ENCODE data around the gene CDH15. TPM values are rescaled to one million over a fixed set of nuclear protein-coding genes. Genes with fewer than 3 reads are reported as not detected.

CDH15 gene
- total and polyA plus RNA-seq, 2 of the 13 experiments (the other 11 are each of a cell fraction or from before 2014, with no cell fraction given), result 0.74 to 2.2 TPM

GRCh38 chr16:89150981-89151380 is 20.6 kb upstream of the CDH15 start (continued):
- TF ChIP-seq HNRNPLL (IDR thresholded peaks at IDR 0.05; ENCODE audit: low read depth, low read length, poor library complexity, severe bottlenecking) (no peak), ADNP (CRISPR knock-in tag; IDR thresholded peaks at IDR 0.05) (no peak), SNAPC2 (CRISPR knock-in tag; IDR thresholded peaks at IDR 0.05) (no peak)

- H3K4me1 ChIP-seq (ENCODE audit: insufficient read depth, low read length), result peaks cover 24% of the 10 kb centered on the region
- H3K27ac ChIP-seq (ENCODE audit: extremely low read length, insufficient read depth, low read length), result no peak overlapping the region
- DNase-seq (ENCODE audit: low spot score), result no peak
- H3K4me3 ChIP-seq (replicated peaks in 1 of 3; ENCODE audit: insufficient read depth in 1 of 3, low read depth in 2 of 3, low read length in 3 of 3), result no peak overlapping the region
- ChIA-PET POLR2A (no interaction called here), CTCF (ENCODE audit: low intra/inter-chr PET ratio, low total read pairs) (no interaction called here)
- no peak for FAIRE-seq
- H3K9ac ChIP-seq (ENCODE audit: insufficient read depth, low read depth, low read length), result no peak overlapping the region
- no peak overlapping the region for H3K4me2 ChIP-seq (ENCODE audit: low read depth, low read length)
- H3K36me3 ChIP-seq (replicated peaks in 1 of 2; ENCODE audit: control insufficient read depth in 1 of 2, insufficient read depth in 2 of 2, low read length in 2 of 2), result peaks cover 1 to 4% of the 10 kb centered on the region in 2 experiments; a peak in 3 of 5 replicates
- TF ChIP-seq ZNF549 (CRISPR knock-in tag; IDR thresholded peaks at IDR 0.05) (no peak), AHR (CRISPR knock-in tag; IDR thresholded peaks at IDR 0.05) (no peak), ZNF841 (CRISPR knock-in tag; IDR thresholded peaks at IDR 0.05; ENCODE audit: borderline replicate concordance) (no peak)
- no peaks in the 10 kb centered on the region; the same call in 1 of the 2 replicates for H4K20me1 ChIP-seq (ENCODE audit: insufficient read depth, low read length)
- no peaks in the 10 kb centered on the region for H3K79me2 ChIP-seq (ENCODE audit: insufficient read depth, low read length)
- 84% methylated on average over 35 of the region's 41 CpGs for WGBS (ENCODE audit: low lambda C conversion rate)
- intact Hi-C loops (cut with micrococcal nuclease; ENCODE audit: unreplicated experiment) (no loop called here), in situ Hi-C loops (cut with HindIII; ENCODE audit: extremely low pct_ligation_motif_present, low pct_unique_long_range_greater_than_20kb) (no loop called here)
- H3K9me3 ChIP-seq (ENCODE audit: low read length), result peaks cover 5% of the 10 kb centered on the region; the same call in 1 of the 2 replicates
- peak; percentile 4; the same call in 2 of the 3 replicates for ATAC-seq
- no peak overlapping the region for H2AFZ ChIP-seq (ENCODE audit: low read length)
- BruUV-seq (replicated peaks), result no TSS peak
- peaks cover 8 to 17% of the 10 kb centered on the region in 2 experiments; a peak in 4 of 5 replicates for H3K27me3 ChIP-seq (ENCODE audit: control insufficient read depth in 1 of 2, insufficient read depth in 2 of 2, low read length in 2 of 2)
These were observed 18.5 kb upstream of the CDH15 start for GRCh38 chr16:89152831-89153700.
